Measurements from ENCODE around the gene GPRC5A.

DNA sequence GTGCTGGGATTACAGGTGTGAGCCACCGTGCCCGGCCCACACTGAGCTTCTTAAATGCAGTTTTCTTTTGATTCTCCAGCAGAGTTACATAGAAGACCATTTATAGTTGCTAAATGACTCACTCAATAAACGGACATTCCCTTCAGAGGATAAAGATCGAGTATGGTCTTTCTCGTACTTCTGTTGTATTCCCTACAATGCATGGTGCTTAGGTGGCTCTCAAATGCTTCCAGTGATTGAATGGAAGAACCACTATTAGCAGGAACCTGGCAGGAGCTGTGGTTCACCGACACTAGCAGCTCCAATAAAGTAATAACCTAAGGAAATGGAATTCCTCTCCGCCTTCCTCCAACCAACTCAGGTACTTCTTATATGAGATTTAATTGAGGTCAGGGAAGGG lies 3.9 kb upstream of the GPRC5A start:
- no peak for TF ChIP-seq POU5F1 (IDR thresholded peaks at IDR 0.05; ENCODE audit: low read depth, low read length)
- no peak for TF ChIP-seq CEBPB (IDR thresholded peaks at IDR 0.05; ENCODE audit: low read depth, low read length)
- TF ChIP-seq CTBP2 (IDR thresholded peaks at IDR 0.05; ENCODE audit: borderline replicate concordance, insufficient read depth, insufficient read length, low read length), result no peak
- TF ChIP-seq EP300 (IDR thresholded peaks at IDR 0.05; ENCODE audit: borderline replicate concordance in 1 of 2, low read depth in 2 of 2, low read length in 2 of 2), result no peak
- TF ChIP-seq CHD2 (IDR thresholded peaks at IDR 0.05; ENCODE audit: low read length), result no peak
- TF ChIP-seq, protein P1, sequence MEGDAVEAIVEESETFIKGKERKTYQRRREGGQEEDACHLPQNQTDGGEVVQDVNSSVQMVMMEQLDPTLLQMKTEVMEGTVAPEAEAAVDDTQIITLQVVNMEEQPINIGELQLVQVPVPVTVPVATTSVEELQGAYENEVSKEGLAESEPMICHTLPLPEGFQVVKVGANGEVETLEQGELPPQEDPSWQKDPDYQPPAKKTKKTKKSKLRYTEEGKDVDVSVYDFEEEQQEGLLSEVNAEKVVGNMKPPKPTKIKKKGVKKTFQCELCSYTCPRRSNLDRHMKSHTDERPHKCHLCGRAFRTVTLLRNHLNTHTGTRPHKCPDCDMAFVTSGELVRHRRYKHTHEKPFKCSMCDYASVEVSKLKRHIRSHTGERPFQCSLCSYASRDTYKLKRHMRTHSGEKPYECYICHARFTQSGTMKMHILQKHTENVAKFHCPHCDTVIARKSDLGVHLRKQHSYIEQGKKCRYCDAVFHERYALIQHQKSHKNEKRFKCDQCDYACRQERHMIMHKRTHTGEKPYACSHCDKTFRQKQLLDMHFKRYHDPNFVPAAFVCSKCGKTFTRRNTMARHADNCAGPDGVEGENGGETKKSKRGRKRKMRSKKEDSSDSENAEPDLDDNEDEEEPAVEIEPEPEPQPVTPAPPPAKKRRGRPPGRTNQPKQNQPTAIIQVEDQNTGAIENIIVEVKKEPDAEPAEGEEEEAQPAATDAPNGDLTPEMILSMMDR (IDR thresholded peaks at IDR 0.05; ENCODE audit: control extremely low read depth in 1 of 3, insufficient read depth in 1 of 3, low read depth in 1 of 3, low read length in 3 of 3), result no peak
- TF ChIP-seq RAD21 (IDR thresholded peaks at IDR 0.05 in 1 of 2, conservative IDR thresholded peaks at IDR 0.05 in 1 of 2; ENCODE audit: low read depth in 2 of 2, low read length in 2 of 2), result no peak
- no peak for TF ChIP-seq TAF1 (IDR thresholded peaks at IDR 0.05; ENCODE audit: low read depth, low read length)
- TF ChIP-seq YY1 (IDR thresholded peaks at IDR 0.05; ENCODE audit: low read depth, low read length), result no peak
